ENCODE measurements around the gene PHOSPHO1.

GRCh38 chr17:49231563-49231894, 942 bp upstream of the PHOSPHO1 start:
- no peak for TF ChIP-seq POLR2A (IDR thresholded peaks at IDR 0.05)
- no peak for TF ChIP-seq EP300 (IDR thresholded peaks at IDR 0.05)
- TF ChIP-seq, protein P1, sequence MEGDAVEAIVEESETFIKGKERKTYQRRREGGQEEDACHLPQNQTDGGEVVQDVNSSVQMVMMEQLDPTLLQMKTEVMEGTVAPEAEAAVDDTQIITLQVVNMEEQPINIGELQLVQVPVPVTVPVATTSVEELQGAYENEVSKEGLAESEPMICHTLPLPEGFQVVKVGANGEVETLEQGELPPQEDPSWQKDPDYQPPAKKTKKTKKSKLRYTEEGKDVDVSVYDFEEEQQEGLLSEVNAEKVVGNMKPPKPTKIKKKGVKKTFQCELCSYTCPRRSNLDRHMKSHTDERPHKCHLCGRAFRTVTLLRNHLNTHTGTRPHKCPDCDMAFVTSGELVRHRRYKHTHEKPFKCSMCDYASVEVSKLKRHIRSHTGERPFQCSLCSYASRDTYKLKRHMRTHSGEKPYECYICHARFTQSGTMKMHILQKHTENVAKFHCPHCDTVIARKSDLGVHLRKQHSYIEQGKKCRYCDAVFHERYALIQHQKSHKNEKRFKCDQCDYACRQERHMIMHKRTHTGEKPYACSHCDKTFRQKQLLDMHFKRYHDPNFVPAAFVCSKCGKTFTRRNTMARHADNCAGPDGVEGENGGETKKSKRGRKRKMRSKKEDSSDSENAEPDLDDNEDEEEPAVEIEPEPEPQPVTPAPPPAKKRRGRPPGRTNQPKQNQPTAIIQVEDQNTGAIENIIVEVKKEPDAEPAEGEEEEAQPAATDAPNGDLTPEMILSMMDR (IDR thresholded peaks at IDR 0.05), result no peak

All from ovary (tissue), 3 donors.